ENCODE results near the gene INHBE.
"Not testable (repeated sequence)": the region's sequence is repeated elsewhere in the genome, so short reads cannot be mapped to it uniquely, and the experiment has no call there.

The INHBE gene

GRCh38 chr12:57454566-57455373, at the start of gene INHBE:
Gene INHBE, plus strand, starts transcription at chr12:57455307. Its CDS starts 230 bp downstream, at chr12:57455537.
- FAIRE-seq = no peak

GRCh38 chr12:57410534-57410933, 44.6 kb upstream of the INHBE start:
- FAIRE-seq = no peak

- not testable (repeated sequence) for FAIRE-seq
Observed at GRCh38 chr12:57414160-57414559, 40.9 kb upstream of the INHBE start.

- no peak for FAIRE-seq
Observed at GRCh38 chr12:57415088-57415487, 40.0 kb upstream of the INHBE start.

GRCh38 chr12:57416039-57416996, 38.8 kb upstream of the INHBE start:
- FAIRE-seq = no peak

- FAIRE-seq = no peak
Observed at GRCh38 chr12:57418255-57418654, 36.9 kb upstream of the INHBE start.

- FAIRE-seq = no peak
Observed at GRCh38 chr12:57419495-57419894, 35.6 kb upstream of the INHBE start.

GRCh38 chr12:57420482-57420881, 34.6 kb upstream of the INHBE start:
- no peak for FAIRE-seq

- FAIRE-seq = not testable (repeated sequence)
Observed at GRCh38 chr12:57426948-57427347, 28.2 kb upstream of the INHBE start.

- FAIRE-seq = no peak
Observed at GRCh38 chr12:57428965-57429364, 26.1 kb upstream of the INHBE start.

GRCh38 chr12:57429473-57430111, 25.5 kb upstream of the INHBE start:
- no peak for FAIRE-seq

- FAIRE-seq = no peak
Observed at GRCh38 chr12:57430112-57430930, 24.8 kb upstream of the INHBE start.

- no peak for FAIRE-seq
Observed at GRCh38 chr12:57430931-57431566, 24.1 kb upstream of the INHBE start, which contains the start of gene R3HDM2. Gene R3HDM2, minus strand, starts transcription at chr12:57431043. Its CDS starts 120,615 bp downstream, at chr12:57310428.

GRCh38 chr12:57431654-57432188, 23.4 kb upstream of the INHBE start:
- peak; percentile 13 for FAIRE-seq

- FAIRE-seq = no peak
Observed at GRCh38 chr12:57433370-57433769, 21.7 kb upstream of the INHBE start.

- FAIRE-seq = no peak
Observed at GRCh38 chr12:57434517-57435223, 20.4 kb upstream of the INHBE start, which contains the start of gene INHBC. Gene INHBC, plus strand, starts transcription at chr12:57434784. Its CDS starts 103 bp downstream, at chr12:57434887.

GRCh38 chr12:57435293-57435692, 19.8 kb upstream of the INHBE start:
- FAIRE-seq = no peak

GRCh38 chr12:57438400-57438799, 16.7 kb upstream of the INHBE start:
- FAIRE-seq = no peak

GRCh38 chr12:57439762-57440266, 15.3 kb upstream of the INHBE start:
- no peak for FAIRE-seq

- FAIRE-seq = not testable (repeated sequence)
Observed at GRCh38 chr12:57441393-57441792, 13.7 kb upstream of the INHBE start.

Data from islet of Langerhans (tissue), 1 donor.